Thyroid gland (tissue), 4 donors: ENCODE data around the gene PTK7. TPM values are rescaled to one million over a fixed set of nuclear protein-coding genes. Genes with fewer than 3 reads are reported as not detected.

ENCODE experiments used
- DNase-seq, 2 donors: peaks; one replicate each; pipeline ENCODE4 v3.0.0-alpha.2; 2019
- H3K27ac ChIP-seq, 3 donors: fragments of 200-600 bp; sonication (generic); 1 replicate in 2 of 3; 2 replicates in 1 of 3; pipeline ENCODE4 v1.5.1; 2016 to 2019; ENCODE audit warnings: mild to moderate bottlenecking in 1 of 3, moderate library complexity in 1 of 3
- H3K27me3 ChIP-seq: fragments of 200-600 bp; sonication (generic); one replicate; pipeline ENCODE4 v1.5.1; 2019
- H3K36me3 ChIP-seq, 2 donors: fragments of 200-600 bp; sonication (generic); one replicate each; pipeline ENCODE4 v1.5.1; 2016 to 2019
- H3K4me1 ChIP-seq, 2 donors: fragments of 200-600 bp; sonication (generic); one replicate each; pipeline ENCODE4 v1.5.1; 2017 to 2019
- H3K4me3 ChIP-seq, 3 donors: fragments of 200-600 bp; sonication (generic); replicated peaks in 1 of 3; 1 replicate in 2 of 3; 2 replicates in 1 of 3; pipeline ENCODE4 v1.5.1; 2016; ENCODE audit warnings: mild to moderate bottlenecking in 1 of 3
- H3K9me3 ChIP-seq: fragments of 200-600 bp; sonication (generic); one replicate; pipeline ENCODE4 v1.5.1; 2017
- POLR2A ChIP-seq, 2 donors: fragments of 450-650 bp; IDR thresholded peaks; one replicate each; pipeline ENCODE4 v1.6.1; 2017; ENCODE audit warnings: antibody characterized with exemption in 2 of 2, mild to moderate bottlenecking in 2 of 2, moderate library complexity in 1 of 2
- WGBS, 2 donors: methylation state at CpG; one replicate each; pipeline ENCODE4 v1.1.5; 2017; 5-methylcytosine and 5-hydroxymethylcytosine counted together
- intact Hi-C: fragments of 100-400 bp; cut with DNase I; formaldehyde crosslinking; loops from one replicate; pipeline ENCODE4 v1.15.1; 2023
- total RNA-seq, 4 donors: library from RNA; depleted of rRNA; stranded (reverse); fragments of >200 nt; gene quantifications; one replicate each; pipeline ENCODE4 v1.2.3, GENCODE V29; 2016
- TF ChIP-seq, protein P1 (sequence below), 6 experiments: fragments of 200-600 bp in 3 of 6; fragments of 450-650 bp in 3 of 6; sonication (generic) in 3 of 6; IDR thresholded peaks; one replicate each; pipeline ENCODE4 v1.5.1; 2016 to 2019; ENCODE audit warnings: antibody characterized with exemption in 6 of 6, mild to moderate bottlenecking in 2 of 6, inconsistent platforms in 1 of 6, moderate library complexity in 1 of 6

The PTK7 gene
- total RNA-seq, 4 donors from 2014 or later: 43.8 to 58.9 (median 55.0) TPM

- no peak for TF ChIP-seq POLR2A (IDR thresholded peaks at IDR 0.05)
- TF ChIP-seq, protein P1, sequence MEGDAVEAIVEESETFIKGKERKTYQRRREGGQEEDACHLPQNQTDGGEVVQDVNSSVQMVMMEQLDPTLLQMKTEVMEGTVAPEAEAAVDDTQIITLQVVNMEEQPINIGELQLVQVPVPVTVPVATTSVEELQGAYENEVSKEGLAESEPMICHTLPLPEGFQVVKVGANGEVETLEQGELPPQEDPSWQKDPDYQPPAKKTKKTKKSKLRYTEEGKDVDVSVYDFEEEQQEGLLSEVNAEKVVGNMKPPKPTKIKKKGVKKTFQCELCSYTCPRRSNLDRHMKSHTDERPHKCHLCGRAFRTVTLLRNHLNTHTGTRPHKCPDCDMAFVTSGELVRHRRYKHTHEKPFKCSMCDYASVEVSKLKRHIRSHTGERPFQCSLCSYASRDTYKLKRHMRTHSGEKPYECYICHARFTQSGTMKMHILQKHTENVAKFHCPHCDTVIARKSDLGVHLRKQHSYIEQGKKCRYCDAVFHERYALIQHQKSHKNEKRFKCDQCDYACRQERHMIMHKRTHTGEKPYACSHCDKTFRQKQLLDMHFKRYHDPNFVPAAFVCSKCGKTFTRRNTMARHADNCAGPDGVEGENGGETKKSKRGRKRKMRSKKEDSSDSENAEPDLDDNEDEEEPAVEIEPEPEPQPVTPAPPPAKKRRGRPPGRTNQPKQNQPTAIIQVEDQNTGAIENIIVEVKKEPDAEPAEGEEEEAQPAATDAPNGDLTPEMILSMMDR (IDR thresholded peaks at IDR 0.05): no peak
- peaks cover 36 to 39% of the 10 kb centered on the region in 2 donors for H3K36me3 ChIP-seq
- no peak overlapping the region for H3K27ac ChIP-seq
- H3K4me1 ChIP-seq: peaks cover 21 to 27% of the 10 kb centered on the region in 2 donors
- no peak for DNase-seq
- H3K27me3 ChIP-seq: no peaks in the 10 kb centered on the region
- H3K4me3 ChIP-seq: no peak overlapping the region
- whole genome bisulfite sequencing, 2 donors: 92% methylated on average over 15 to 20 of the region's 20 CpGs
- intact Hi-C loops: no loop called here
- H3K9me3 ChIP-seq: no peaks in the 10 kb centered on the region
These were observed 103.1 kb downstream of the PTK7 start for GRCh38 chr6:43178951-43179830.

DNA sequence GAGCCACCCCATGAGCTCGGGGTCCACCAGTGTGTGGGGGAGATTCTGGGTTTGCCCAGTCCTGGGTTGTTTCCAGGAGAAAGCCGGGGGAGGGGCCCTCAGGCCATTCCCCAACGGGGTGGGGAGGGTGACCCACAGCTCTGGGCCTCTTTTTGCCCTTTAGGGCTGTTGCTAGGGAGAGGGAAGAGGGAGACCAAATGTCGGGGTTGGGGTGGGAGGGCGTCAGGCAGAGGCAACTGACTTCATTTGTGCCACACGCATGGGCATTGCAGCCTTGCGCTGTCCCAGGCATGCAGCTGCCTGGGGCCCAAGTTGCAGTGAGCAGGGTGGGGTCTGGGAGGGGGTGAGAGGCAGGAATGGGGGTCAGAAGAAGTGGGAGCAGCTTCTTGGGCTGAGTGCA lies 103.9 kb downstream of the PTK7 start:
- no peak for TF ChIP-seq POLR2A (IDR thresholded peaks at IDR 0.05)
- TF ChIP-seq, protein P1 (IDR thresholded peaks at IDR 0.05): no peak
- Histone ChIP-seq H3K4me3 (no peak overlapping the region), H3K27ac (no peak overlapping the region), H3K4me1 (peaks cover 16 to 23% of the 10 kb centered on the region in 2 donors), H3K27me3 (no peaks in the 10 kb centered on the region), H3K36me3 (peaks cover 39 to 41% of the 10 kb centered on the region in 2 donors), H3K9me3 (no peaks in the 10 kb centered on the region)
- intact Hi-C loops: no loop called here
- DNase-seq: no peak
- 80 to 88% methylated on average over 7 of the region's 7 CpGs for WGBS, 2 donors

GRCh38 chr6:43180985-43181384 lies 104.9 kb downstream of the PTK7 start:
- Histone ChIP-seq H3K27ac (no peak overlapping the region), H3K36me3 (peaks cover 30 to 42% of the 10 kb centered on the region in 2 donors), H3K9me3 (no peaks in the 10 kb centered on the region), H3K4me1 (peaks cover 15% of the 10 kb centered on the region in 2 donors), H3K27me3 (no peaks in the 10 kb centered on the region), H3K4me3 (no peak overlapping the region)
- TF ChIP-seq, protein P1 (IDR thresholded peaks at IDR 0.05): no peak
- TF ChIP-seq POLR2A (IDR thresholded peaks at IDR 0.05): no peak
- DNase-seq: no peak
- intact Hi-C loops: no loop called here
- WGBS, 2 donors: 68 to 69% methylated on average over 5 of the region's 5 CpGs

GRCh38 chr6:43181621-43181941 lies 105.5 kb downstream of the PTK7 start:
- Histone ChIP-seq H3K4me1 (peaks cover 15% of the 10 kb centered on the region in 2 donors), H3K36me3 (peaks cover 29 to 41% of the 10 kb centered on the region in 2 donors), H3K4me3 (peak overlapping the region; percentile 52 to 90 (median 56)), H3K27ac (peak overlapping the region; percentile 5 to 65 (median 64)), H3K9me3 (no peaks in the 10 kb centered on the region), H3K27me3 (no peaks in the 10 kb centered on the region)
- intact Hi-C loops: no loop called here
- 36 to 37% methylated on average over 9 of the region's 9 CpGs for WGBS, 2 donors
- no peak for DNase-seq
- TF ChIP-seq, protein P1 (IDR thresholded peaks at IDR 0.05): no peak
- TF ChIP-seq POLR2A (IDR thresholded peaks at IDR 0.05): no peak
